GM19395 (cell line): ENCODE results near the gene JOSD2.

Experiments used
- ATAC-seq: cut with Tn5 transposase; IDR thresholded peaks from one replicate; pipeline ENCODE4 v1.9.1; 2021; ENCODE audit warnings: mild to moderate bottlenecking, moderate library complexity; ENCODE audit not compliant: unreplicated experiment

JOSD2 gene

GRCh38 chr19:50496189-50497021 is 14.6 kb downstream of the JOSD2 start:
- ATAC-seq: no peak

GRCh38 chr19:50495020-50495531 is 15.9 kb downstream of the JOSD2 start:
- no peak for ATAC-seq

DNA sequence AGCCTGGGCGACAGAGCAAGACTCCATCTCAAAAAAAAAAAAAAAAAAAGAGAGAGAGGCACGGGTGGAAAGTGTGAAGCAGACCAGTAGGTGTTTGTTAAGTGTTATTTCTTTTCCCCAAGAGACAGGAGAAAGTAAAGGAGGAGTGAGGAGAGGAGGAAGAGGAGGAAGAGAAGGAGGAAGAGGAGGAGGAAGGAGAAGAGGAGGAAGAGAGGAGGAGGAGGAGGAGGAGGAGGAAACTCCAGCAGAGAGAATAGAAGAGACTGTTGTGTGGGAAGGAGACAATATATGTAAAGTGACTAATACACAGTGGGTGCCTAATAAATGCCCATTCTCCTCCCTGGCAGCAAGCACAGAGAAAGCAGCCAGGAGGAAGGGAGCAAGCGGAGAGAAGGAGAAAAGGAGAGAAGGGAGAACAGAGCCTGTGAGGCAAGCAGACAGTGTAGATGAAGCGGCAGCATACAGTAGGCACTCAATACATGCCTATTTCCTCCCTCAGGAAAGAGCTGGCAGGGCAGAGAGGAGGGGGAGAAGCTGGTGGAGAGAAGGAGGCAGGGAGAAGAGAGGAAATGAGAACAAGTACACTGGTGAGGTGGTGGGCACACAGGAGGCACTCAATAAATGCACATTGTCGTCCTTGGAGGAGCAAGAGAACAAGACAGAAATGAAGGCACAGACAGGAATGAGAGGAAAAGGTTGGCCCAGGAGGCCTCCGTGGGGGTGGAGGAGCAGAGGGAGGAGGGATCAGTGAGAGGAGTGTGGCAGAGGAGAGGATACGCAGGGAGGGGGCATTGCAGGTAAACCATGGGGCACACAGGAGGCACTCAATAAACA is 16.6 kb downstream of the JOSD2 start:
- no peak for ATAC-seq

- ATAC-seq: no peak
Measured at GRCh38 chr19:50493171-50493570, 17.8 kb downstream of the JOSD2 start.

DNA sequence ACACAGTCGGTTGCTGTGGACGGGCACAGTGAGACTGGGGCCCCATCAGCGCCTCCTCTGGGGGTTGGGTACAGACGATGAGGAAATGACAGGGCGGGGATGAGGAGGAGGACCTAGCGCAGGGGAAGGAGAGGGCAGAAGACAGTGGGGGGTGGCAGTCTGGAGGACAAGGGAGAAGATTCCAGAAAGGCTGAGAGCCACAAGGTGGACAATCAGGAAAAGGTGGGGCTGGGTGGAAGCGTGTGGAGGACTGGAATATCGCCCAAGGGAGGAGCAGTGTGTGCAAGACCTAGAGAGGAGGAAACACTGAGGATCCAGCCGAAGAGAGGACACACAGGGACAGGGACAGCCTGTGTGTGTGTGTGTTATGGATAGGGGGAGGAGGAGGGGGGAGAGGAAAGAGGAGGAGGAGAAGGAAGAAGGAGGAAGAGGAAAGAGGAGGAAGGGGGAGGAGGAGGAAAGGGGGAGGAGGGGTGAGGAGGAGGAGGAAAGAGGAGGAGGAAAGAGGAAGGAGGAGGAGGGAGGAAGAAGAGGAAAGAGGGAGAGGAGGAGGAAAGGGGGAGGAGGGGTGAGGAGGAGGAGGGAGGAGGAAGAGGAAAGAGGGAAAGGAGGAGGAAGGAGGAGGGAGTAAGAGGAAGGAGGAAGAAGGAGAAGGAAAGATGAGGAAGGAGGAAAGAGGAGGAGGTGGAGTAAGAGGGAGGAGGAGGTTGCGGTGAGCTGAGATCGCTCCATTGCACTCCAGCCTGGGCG is 18.5 kb downstream of the JOSD2 start:
- no peak for ATAC-seq

- no peak for ATAC-seq
Measured at GRCh38 chr19:50490991-50491472, 20.0 kb downstream of the JOSD2 start.

- no peak for ATAC-seq
Measured at GRCh38 chr19:50490411-50490811, 20.6 kb downstream of the JOSD2 start.

DNA sequence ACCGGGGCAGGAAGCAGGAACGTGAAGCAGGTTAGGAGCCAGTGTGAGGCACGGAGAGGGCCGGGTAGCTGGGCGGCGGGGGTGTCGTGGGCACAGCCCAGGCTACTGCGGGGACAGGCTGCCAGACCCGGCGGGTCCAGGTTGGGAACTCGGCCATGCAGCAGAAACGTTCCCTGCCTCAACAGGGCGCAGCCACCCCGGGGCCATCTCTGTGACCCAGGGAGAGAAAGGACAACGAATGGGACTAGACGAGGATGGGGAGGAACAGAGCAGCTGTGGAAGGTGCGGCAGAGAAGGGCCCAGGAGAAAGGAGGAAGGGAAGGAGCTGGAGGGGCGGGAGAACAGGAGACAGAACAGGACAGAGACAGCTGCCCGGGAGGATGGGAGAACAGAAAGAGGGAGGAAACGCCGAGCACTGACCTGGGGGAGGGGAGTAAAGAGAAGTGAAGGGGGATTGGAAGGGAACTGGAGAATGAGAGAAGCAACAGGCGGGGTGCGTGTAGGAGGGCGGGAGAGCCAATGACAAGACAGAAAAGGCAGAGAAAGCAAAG is 21.5 kb downstream of the JOSD2 start:
- no peak for ATAC-seq

DNA sequence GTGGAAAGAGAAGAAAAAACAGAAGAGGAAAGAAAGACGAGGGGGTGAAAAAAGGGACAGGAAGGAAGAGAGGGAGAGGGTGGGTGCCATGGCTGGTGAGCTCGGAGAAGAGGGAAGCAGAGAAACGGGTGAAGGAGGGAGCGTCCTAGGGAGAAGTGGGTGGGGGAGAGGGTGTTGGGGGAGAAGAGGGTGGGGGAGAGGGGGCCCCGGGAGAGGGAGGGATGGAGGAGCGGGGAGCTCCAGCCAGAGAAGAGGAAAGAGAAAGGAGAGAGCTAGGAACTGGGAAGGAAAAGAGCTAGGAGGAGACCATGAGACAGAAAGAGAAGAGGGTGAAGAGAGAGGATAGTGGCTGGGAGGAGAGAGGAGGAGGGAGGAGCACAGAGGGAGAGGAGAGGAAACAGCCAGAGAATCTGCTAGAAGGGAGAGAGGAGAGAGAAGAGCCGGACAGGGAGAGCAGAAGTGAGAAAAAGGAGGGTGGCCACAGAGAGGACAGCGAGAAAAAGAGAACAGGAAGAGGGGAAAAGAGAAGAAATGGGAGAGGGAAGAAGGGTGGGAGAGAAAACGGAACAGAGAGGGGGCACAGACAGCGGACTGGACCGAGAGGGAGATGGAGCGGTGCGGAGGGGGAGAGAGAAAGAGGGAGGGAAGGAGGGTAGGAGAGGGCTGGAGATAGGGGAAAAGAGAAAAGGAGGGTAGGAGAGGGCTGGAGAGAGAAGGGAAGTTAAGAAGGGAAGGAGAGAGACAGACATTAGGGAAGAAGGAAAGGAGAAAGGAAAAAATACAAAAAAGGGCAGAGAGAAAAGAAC is 22.4 kb downstream of the JOSD2 start:
- no peak for ATAC-seq

- ATAC-seq: no peak
Measured at GRCh38 chr19:50486823-50487515, 24.0 kb downstream of the JOSD2 start.

GRCh38 chr19:50485284-50485955 is 25.6 kb downstream of the JOSD2 start:
- no peak for ATAC-seq

GRCh38 chr19:50482916-50483315 is 28.1 kb downstream of the JOSD2 start:
- ATAC-seq: no peak

DNA sequence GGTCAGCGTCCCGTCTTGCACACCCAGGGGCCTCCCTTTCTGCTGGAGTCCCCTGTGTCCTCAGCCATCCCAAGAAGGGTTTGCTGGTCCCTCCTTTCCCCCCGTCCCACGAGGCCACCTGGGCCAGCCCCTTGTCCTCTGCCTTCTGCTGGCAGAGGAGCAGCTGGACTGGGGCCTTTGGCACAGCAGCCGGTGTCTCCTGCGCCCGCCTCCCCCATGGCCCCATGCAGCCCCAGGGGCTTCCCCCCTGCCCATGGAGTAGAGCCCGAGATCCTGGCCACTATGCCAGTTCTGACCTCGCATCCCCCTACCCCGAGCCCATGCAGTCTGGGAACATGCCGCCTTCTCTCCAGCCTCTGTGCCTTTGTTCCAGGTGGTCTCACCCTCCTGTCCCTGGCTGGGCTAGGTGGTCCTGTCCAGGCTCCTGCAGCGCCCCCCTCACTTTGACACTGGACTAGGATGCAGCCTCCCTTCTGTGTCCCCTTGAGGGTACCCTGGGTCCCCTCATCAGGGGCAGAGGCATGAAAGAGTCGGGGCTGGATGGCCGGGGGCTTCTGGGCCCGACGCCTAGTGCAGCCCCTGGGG is 28.6 kb downstream of the JOSD2 start:
- no peak for ATAC-seq

GRCh38 chr19:50481351-50482149 is 29.4 kb downstream of the JOSD2 start:
- no peak for ATAC-seq

- no peak for ATAC-seq
Measured at GRCh38 chr19:50480281-50481111, 30.5 kb downstream of the JOSD2 start.

DNA sequence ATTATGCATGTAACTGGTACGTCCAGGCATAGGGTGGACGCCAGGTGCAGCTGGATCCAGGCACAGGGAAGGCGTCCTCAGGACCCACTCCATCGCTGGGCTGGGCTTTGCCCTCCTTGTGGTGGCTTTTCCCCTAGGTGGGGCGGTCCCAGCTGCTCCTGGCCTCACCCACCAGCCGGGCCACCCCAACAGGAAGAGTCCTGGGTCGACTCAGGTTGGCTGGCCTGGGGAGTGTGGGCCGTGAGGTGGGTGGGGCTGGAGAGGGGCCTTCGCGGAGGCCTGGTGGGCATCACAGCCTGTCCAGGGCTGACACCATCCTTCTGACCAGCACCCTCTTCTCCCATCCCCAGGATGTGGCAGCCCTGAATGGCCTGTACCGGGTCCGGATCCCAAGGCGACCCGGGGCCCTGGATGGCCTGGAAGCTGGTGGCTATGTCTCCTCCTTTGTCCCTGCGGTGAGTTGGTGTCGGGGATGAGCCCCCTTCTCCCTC is 31.2 kb downstream of the JOSD2 start:
- no peak for ATAC-seq
